ENCODE measurements around the gene CALHM1.

The CALHM1 gene

GRCh38 chr10:103452506-103453230 is 6.0 kb downstream of the CALHM1 start:
- no peak for DNase-seq

DNA sequence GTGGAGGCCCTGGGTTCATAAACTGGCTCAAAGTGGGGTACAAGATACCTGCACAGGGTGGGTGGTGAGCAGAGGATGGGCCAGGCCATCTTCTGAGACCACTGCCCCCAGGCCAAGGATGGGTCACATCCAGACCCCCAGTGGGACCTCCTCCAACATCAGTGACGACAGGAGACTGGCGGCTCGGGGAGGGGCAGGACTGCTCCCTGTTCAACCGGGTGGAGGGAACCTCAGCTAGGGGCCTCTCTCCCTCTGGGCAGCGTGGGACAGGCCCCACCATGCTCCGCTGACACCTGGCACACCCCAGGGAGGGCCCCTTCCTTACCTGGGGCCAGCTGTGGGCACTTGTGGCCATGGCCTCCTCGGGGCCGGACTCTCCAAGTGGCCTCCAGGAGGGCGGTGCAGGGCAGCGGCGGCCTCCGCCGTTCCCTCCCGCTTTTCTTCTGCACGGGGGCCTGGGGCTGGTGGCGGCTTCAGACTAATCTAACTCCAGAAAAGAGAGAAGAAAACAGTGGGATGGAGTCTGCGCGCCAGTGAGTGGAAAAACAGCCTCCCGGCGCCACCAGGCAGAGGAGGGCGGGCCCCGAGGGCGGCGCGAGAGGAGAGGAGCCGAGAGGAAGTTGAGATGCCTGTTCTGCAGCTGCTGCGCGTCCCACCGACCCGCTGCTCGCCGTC is 6.7 kb downstream of the CALHM1 start, which contains the start of gene CALHM2:
CALHM2 (minus strand) TSS at position 540 of the 675 bp plus-strand sequence. CDS start 2,429 bp downstream, outside the sequence.
- DNase-seq, result peak; percentile 48

GRCh38 chr10:103451091-103451813 is 7.4 kb downstream of the CALHM1 start:
- peak; percentile 53 for DNase-seq

GRCh38 chr10:103450201-103450695 is 8.5 kb downstream of the CALHM1 start:
- DNase-seq, result no peak

DNA sequence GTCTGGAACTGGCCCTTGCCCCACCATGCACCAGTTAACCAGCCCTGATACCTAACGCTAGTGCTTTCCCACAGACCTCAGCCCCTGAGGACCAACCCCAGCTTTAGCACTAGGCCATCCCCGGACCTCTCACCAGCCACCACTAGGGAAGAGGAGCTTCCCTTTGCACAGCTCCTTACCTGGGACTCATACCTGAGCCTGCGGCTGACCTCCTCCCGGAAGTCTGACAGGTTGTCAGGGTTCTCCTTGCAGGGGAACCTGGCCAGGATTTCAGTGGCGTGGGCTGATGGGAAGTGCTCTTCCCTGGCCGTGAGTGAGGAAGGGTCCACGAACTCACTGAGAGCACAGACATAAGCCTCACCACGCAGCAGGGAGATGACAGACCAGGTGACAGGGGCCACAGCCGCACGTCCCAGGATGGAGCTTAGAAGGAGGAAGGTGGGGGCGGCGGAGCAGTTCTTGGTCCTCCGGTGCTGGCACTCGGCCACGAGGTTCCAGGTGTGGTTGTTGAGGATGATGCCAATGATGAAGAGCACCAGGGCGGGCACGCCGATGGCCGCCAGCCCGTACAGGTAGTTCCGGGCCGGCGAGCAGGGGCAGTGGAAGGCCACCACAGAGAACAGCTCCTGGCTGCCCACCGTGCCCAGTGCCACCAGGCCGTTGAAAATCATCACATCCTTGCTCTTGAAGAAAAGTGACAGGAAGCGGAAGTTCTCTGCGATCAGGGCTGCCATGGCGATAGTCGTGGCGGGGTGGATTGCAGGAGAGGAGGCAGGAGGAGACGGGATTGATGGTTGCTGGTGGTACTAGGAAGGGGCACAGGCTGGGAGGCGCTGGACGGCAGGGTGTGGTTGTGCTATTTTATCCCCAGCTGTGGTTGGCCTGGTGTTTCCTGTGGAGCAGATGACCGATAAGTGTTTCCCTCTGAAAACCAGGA is 9.2 kb downstream of the CALHM1 start:
- DNase-seq, result no peak

- DNase-seq, result no peak
Measured at GRCh38 chr10:103448746-103449145, 10.0 kb downstream of the CALHM1 start.

- no peak for DNase-seq
Measured at GRCh38 chr10:103447187-103447586, 11.5 kb downstream of the CALHM1 start.

DNA sequence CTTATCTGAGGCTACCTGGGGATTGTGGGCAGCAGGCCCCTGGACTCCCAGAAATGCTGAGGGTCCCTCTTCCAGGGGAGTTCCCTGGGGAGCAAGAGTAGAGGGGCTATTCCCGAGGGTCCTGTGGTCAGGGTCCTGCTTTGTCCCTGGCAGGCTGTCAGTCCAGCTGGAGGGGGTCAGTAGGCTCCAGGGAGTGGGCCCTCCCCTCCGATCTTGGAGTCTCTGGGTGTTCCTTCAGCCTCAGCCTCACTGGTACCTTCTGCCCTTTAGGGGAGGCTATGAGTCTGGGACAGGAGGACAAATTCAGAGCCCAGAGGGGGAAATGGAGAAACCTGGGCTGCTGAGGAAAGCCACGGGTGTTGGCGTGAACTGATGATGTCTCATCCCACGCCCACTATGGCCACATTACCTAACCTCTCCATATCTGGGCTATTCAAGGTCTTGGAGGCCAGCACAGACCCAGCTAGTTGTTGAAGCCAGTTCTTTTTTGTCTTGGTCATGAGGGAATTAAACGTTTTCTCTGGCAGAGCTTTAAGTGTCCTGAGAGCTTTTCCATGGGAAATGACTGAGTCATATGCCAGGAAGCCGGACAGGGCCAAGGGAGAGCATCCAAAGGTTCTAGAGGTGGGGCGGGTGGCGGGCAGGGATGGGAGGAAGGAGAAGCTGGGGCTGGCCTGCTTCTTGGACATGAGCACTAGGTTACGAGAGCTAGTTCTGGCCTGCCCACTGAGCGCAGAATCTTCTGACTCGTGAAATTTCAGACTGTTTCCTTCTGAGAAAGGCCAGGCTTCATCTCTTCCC is 12.7 kb downstream of the CALHM1 start:
- DNase-seq, result no peak

GRCh38 chr10:103445366-103445765 is 13.3 kb downstream of the CALHM1 start:
- DNase-seq, result no peak

DNA sequence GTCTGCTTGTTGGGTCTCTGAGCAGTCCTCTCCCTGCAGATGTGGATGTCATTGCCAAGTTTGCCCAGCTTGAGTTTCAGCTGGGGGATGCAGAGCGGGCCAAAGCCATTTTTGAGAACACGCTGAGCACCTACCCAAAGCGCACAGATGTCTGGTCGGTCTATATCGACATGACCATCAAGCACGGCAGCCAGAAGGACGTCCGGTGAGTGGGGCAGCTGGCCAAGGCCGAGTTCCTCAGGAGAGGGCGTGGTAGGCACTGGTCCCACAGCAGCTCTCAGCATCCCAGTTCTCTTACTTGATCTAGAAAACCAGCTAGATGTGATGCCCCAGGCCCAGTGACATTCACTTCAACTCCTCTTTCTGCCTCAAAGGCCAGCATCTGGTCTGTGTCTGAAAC is 14.2 kb downstream of the CALHM1 start:
- DNase-seq, result no peak

DNA sequence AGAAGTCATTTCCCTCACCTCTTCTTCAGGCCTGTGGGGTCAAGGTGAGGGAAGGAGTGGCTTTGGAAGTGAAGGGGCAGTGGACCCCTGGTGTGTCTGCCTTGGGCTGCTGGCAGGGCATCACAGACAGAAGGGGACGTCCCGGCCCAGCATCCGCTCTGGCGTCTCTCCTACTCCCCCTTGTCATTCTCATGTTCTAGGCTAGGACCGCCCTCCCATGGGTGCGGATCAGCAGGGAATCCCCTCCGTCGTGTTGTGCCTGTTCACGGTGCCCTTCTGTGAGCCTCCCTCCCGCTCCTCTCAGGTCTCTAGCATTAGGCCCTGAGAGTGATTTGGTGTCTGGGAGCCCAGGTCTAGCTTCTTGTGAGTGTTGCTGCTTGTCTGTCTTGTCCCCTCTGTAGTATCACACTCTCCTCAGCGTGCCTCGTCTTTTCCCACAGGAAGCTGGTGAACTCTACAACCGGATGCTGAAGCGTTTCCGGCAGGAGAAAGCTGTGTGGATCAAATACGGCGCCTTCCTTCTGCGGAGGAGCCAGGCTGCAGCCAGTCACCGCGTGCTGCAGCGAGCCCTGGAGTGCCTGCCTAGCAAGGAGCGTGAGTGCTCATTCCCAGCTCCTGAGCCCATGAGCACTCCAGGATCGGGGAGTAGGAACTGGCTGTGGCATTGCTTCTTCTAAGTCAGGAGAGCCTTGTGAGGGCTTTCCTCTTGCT is 15.1 kb downstream of the CALHM1 start:
- DNase-seq, result no peak

- DNase-seq, result no peak
Measured at GRCh38 chr10:103442031-103442461, 16.7 kb downstream of the CALHM1 start.

DNA sequence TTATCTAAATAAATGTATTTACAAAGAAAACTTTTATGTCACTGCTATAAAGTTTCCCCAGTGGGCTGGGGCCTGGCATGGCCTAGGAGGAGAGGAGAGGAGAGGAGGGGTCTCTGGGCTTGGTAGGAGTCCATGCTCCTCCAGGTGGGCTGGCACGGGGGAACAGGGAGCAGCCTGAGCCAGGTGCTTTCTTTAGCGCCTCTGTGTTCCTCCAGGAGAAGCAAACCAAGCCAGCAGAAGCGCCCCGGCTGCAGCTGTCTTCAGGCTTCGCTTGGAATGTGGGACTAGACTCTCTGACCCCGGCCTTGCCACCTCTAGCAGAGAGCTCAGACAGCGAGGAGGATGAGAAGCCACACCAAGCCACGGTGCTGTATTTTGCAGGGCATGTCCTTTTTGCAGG is 17.1 kb downstream of the CALHM1 start:
- no peak for DNase-seq

DNA sequence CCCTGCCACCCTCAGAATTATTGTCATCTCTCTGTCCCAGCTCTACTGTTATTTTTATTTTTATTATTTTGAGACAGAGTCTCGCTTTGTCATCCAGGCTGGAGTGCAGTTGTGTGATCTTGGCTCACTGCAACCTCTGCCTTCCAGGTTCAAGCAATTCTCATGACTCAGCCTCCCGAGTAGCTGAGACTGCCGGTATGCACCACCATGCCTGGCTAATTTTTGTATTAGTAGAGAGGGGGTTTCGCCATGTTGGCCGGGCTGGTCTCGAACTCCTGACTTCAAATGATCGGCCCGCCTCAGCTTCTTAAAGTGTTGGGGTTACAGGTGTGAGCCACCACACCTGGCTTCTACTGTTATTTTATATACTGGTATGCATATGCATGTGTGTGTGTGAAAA is 17.5 kb downstream of the CALHM1 start:
- no peak for DNase-seq

DNA sequence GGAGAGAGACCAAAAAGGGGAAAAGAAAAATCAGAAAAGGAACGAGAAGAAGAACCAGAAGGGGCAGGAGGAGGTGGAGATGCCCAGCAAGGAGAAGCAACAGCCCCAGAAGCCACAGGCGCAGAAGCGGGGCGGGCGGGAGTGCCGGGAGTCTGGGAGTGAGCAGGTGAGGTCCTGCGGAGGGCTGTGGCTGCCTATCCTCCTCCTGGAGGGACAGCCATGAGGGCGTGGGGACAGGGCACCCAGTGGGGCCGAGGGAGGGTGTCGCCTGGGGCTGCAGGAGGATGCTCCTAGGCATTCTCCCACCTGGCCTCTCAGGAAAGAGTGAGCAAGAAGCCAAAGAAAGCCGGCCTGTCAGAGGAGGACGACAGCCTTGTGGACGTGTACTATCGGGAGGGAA is 18.3 kb downstream of the CALHM1 start:
- DNase-seq, result no peak

GRCh38 chr10:103439776-103440175 is 18.9 kb downstream of the CALHM1 start:
- DNase-seq, result no peak

GRCh38 chr10:103433858-103434257 is 24.8 kb downstream of the CALHM1 start:
- DNase-seq, result no peak

DNA sequence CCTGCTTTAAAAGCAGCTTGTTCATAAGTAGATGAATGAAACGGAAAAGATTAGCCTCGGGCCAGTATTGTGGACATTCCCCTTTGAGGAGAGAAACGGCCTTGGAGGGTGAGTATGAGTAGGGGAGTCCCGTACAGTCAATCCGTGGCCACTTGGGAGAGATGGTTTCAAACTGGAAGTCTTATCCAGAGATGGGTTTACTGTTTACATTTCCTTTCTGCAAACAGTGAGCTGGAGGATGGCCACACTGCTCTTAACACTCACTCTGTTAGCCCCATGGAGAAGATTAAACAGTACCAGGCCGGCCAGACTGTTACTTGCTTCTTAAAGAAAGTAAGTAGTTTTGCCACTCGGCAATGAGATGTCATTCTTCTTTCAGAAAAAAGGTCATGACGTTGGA is 26.8 kb downstream of the CALHM1 start:
- no peak for DNase-seq

DNA sequence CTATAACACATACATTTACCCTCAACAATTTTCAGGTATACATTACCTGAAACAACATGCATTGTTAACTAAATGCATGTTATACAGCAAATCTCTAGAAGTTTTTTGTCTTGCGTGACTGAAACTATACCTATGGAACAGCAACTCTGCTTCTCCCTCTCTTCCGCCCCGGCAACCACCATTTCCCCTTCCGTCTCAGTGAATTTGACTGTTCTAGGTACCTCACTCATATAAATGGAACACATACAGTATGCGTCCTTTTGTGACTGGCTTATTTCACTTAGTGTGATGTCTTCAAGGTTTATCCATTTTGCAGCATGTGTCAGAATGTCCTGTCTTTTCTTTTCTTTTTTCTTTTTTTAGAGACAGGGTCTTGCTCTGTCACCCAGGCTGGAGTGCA is 29.1 kb downstream of the CALHM1 start:
- no peak for DNase-seq

DNA sequence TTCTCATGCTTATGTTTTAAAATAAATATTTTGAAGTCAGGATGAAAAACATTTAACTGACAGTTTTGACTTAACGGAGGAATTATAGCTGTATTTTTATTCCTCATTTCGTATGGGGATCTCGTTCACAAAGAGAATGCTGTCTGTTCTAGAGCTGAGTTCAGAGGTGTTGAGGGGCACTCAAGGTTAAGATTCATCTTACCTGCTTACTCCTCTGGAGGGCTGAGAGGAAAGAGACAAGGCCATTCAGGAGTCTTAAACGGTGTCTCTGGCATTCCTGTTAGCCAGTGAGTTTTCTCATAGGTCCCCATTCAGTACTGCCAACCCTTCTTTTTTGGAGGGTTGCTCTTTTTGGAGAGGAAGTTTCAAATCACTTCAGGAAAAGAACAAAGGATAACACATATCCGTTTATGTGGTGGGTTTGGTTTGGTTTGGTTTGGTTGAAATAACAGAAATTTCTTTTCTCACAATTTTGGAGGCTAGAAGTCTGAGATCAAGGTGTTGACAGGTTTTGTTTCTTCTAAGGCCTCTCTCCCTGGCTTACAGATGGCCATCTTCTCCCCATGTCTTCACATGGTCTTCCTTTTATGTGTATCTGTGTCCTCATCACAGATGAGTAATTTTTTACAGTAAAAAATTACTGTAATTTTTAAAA is 29.6 kb downstream of the CALHM1 start:
- DNase-seq, result no peak
